ENCODE data around the gene GRK5. TPM values are rescaled to one million over a fixed set of nuclear protein-coding genes. Genes with fewer than 3 reads are reported as not detected.

The GRK5 gene
- total RNA-seq, 4 donors from 2014 or later, result 6.0 to 111 (median 9.5) TPM

DNA sequence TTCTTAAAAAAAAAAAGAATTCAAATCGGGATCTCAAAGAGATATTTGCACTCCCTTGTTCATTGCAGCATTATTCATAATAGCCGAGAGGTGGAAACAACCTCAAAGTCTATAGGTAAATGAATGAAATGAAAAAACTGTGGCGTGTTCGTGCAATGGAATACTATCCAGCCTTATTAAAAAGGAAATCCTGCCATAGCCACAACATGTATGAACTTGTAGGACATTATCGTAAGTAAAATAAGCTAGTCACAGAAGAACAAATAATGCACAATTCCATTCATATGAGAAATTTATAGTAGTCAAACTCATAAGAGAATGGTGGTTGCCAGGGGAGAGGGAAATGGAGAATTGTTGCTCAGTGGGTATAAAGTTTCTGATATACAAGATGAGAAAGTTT, 37.9 kb downstream of the GRK5 start:
- peaks cover 6 to 25% (median 10%) of the 10 kb centered on the region in 4 donors for H3K4me1 ChIP-seq
- intact Hi-C loops (cut with DNase I; ENCODE audit: low total_unique reads) (no loop called here), in situ Hi-C loops (cut with MboI; ENCODE audit: low pct_ligation_motif_present in 1 of 4, low pct_unique_long_range_greater_than_20kb in 1 of 4, low sequenced_read_pairs in 3 of 4) (no loop called here)
- H3K36me3 ChIP-seq, result no peaks in the 10 kb centered on the region
- WGBS, 2 donors (ENCODE audit: low coverage in 1 of 2), result 92 to 98% methylated on average over 5 of the region's 5 CpGs
- H3K27me3 ChIP-seq, result no peaks in the 10 kb centered on the region
- no peak overlapping the region for H3K27ac ChIP-seq
- DNase-seq, result no peak
- H3K9me3 ChIP-seq, result no peaks in the 10 kb centered on the region
- TF ChIP-seq POLR2A (IDR thresholded peaks at IDR 0.05), result no peak
- TF ChIP-seq POLR2AphosphoS5 (IDR thresholded peaks at IDR 0.05), result no peak
- TF ChIP-seq EP300 (IDR thresholded peaks at IDR 0.05; ENCODE audit: low read depth), result no peak
- TF ChIP-seq CTCF (IDR thresholded peaks at IDR 0.05), result no peak
- no peak overlapping the region for H3K4me3 ChIP-seq

DNA sequence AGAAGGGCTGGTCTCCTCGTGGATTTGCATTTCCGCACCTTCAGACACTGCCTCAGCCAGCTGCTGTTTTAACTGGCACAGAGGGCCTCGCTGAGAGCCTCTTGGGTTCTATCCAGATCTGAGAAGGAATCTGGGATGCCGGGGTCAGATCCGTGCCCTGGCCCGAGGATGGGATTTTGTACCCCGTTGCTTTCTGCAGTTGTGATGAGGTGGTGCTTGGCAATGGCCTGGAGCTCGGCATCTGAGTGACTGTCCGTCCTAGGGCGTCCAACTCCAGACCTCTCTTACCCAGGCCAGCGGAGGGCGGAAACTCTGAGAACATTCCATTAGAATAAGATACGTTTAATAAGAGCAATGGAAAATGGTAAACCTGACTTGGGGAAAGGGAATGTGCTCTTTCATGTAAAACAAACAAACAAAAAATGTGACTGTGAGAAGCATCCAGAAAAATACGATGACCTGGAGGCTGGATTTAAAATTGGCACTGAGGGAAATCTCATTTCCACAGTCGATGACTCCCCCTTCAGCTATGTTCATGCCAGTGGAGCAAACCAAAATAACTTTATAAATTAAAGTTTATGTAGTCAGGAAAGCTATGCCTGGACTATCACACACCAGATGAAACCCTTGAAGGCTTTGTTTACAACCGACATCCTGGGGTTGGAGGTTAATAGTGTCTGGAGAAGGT, 39.6 kb downstream of the GRK5 start:
- intact Hi-C loops (cut with DNase I; ENCODE audit: low total_unique reads) (no loop called here), in situ Hi-C loops (cut with MboI; ENCODE audit: low pct_ligation_motif_present in 1 of 4, low pct_unique_long_range_greater_than_20kb in 1 of 4, low sequenced_read_pairs in 3 of 4) (no loop called here)
- peaks cover 11 to 36% (median 19%) of the 10 kb centered on the region in 4 donors for H3K4me1 ChIP-seq
- H3K36me3 ChIP-seq, result no peaks in the 10 kb centered on the region
- DNase-seq, result no peak
- 68 to 69% methylated on average over 6 to 16 of the region's 16 CpGs for WGBS, 2 donors (ENCODE audit: low coverage in 1 of 2)
- H3K27ac ChIP-seq, result peak overlapping the region; percentile 73 to 76 (median 74)
- no peaks in the 10 kb centered on the region for H3K9me3 ChIP-seq
- no peak overlapping the region for H3K4me3 ChIP-seq
- no peaks in the 10 kb centered on the region for H3K27me3 ChIP-seq
- TF ChIP-seq CTCF (IDR thresholded peaks at IDR 0.05), result no peak
- peak in 2 of 3 donors; percentile 46 to 49 for TF ChIP-seq POLR2AphosphoS5 (IDR thresholded peaks at IDR 0.05)
- TF ChIP-seq POLR2A (IDR thresholded peaks at IDR 0.05), result no peak

DNA sequence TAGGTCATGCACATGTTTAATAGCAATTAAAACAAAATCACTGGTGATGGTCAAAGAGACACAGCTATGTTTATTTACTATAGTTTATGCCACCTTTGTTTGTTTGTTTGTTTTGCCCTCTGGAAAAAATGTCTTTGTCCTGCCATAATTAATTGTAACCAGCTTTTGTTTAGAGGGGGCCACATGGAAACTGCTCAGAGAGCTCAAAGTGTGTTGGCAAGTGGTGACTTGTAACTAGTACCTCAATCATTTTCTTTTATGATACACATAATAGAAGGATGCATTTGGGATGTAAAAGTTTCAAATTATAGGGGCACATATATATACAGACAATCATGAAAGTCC, 40.2 kb downstream of the GRK5 start:
- no peak overlapping the region for H3K4me3 ChIP-seq
- H3K9me3 ChIP-seq, result no peaks in the 10 kb centered on the region
- in situ Hi-C loops (cut with MboI; ENCODE audit: low pct_ligation_motif_present in 1 of 4, low pct_unique_long_range_greater_than_20kb in 1 of 4, low sequenced_read_pairs in 3 of 4), result no loop called here
- no peak for DNase-seq
- H3K36me3 ChIP-seq, result no peaks in the 10 kb centered on the region
- no peak for TF ChIP-seq POLR2A (IDR thresholded peaks at IDR 0.05)
- no peak for TF ChIP-seq EP300 (IDR thresholded peaks at IDR 0.05; ENCODE audit: low read depth)
- TF ChIP-seq POLR2AphosphoS5 (IDR thresholded peaks at IDR 0.05), result no peak
- no peak for TF ChIP-seq CTCF (IDR thresholded peaks at IDR 0.05)
- no peaks in the 10 kb centered on the region for H3K27me3 ChIP-seq
- peaks cover 16 to 41% (median 21%) of the 10 kb centered on the region in 4 donors for H3K4me1 ChIP-seq
- peak overlapping the region; percentile 73 to 76 (median 74) for H3K27ac ChIP-seq
- intact Hi-C loops (cut with DNase I; ENCODE audit: low total_unique reads), result no loop called here

DNA sequence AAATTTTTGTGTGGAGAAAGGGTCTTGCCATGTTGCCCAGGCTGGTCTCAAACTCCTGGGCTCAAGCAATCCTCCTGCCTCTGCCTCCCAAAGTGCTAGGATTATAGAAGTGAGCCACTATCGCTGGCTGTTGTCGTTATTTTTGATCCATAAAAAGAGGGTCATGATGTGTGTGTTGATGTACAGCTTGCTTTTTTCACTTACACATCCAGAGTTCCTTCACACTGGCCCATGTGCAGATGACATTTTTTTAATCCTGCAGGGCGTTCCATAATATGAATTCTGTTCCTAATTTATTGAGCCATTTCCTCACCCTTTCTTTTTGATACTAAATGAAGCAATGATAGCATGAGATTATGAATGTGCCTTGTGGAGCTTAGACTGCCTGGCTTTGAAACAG, 40.8 kb downstream of the GRK5 start:
- TF ChIP-seq CTCF (IDR thresholded peaks at IDR 0.05) (no peak), EP300 (IDR thresholded peaks at IDR 0.05; ENCODE audit: low read depth) (no peak), POLR2AphosphoS5 (IDR thresholded peaks at IDR 0.05) (no peak), POLR2A (IDR thresholded peaks at IDR 0.05) (no peak)
- H3K27me3 ChIP-seq, result no peaks in the 10 kb centered on the region
- peak overlapping the region; percentile 73 to 76 (median 74) for H3K27ac ChIP-seq
- no peaks in the 10 kb centered on the region for H3K9me3 ChIP-seq
- 78 to 89% methylated on average over 3 of the region's 3 CpGs for WGBS, 2 donors (ENCODE audit: low coverage in 1 of 2)
- intact Hi-C loops (cut with DNase I; ENCODE audit: low total_unique reads), result no loop called here
- no peak overlapping the region for H3K4me3 ChIP-seq
- in situ Hi-C loops (cut with MboI; ENCODE audit: low pct_ligation_motif_present in 1 of 4, low pct_unique_long_range_greater_than_20kb in 1 of 4, low sequenced_read_pairs in 3 of 4), result no loop called here
- no peak for DNase-seq
- no peaks in the 10 kb centered on the region for H3K36me3 ChIP-seq
- H3K4me1 ChIP-seq, result peaks cover 21 to 48% (median 28%) of the 10 kb centered on the region in 4 donors
